SK-N-SH (cell line): ENCODE results near the gene LGI4. TPM values are rescaled to one million over a fixed set of nuclear protein-coding genes. Genes with fewer than 3 reads are reported as not detected.

Source experiments
- CTCF ChIA-PET: fragments of 300-600, 350-600 bp; formaldehyde crosslinking; extraction: SDS; loops from one replicate; lab custom pipeline; 2021; lab: Yijun Ruan, JAX
- POLR2A ChIA-PET: fragments of 350-600 bp; sonication (Branson Sonifier 250); formaldehyde crosslinking; extraction: SDS; loops from one replicate; lab custom pipeline; 2020; ENCODE audit warnings: antibody characterized with exemption, inconsistent platforms; lab: Yijun Ruan, JAX
- DNase-seq: peaks from one replicate; pipeline ENCODE4 v3.0.0; 2012
- H2AFZ ChIP-seq: fragments of 200-600 bp; sonication (generic); 2 replicates; pipeline ENCODE4 v1.8.1; 2016; ENCODE audit warnings: antibody characterized with exemption, mild to moderate bottlenecking, low read depth
- H3F3A ChIP-seq: fragments of 200-600 bp; sonication (generic); replicated peaks from 2 replicates; pipeline ENCODE3; 2016; ENCODE audit warnings: antibody characterized with exemption, mild to moderate bottlenecking; ENCODE audit not compliant: insufficient read depth
- H3K27ac ChIP-seq, 2 experiments: fragments of 200-500 bp in 1 of 2; fragments of 200-600 bp in 1 of 2; sonication (Bioruptor generic) in 1 of 2; sonication (generic), shearing (Covaris generic) in 1 of 2; 2 replicates each; pipeline versions ENCODE4 v1.5.1 to v1.6.1; 2014 to 2016; ENCODE audit warnings: low read depth in 2 of 2, inconsistent platforms in 1 of 2, low read length in 1 of 2, mild to moderate bottlenecking in 1 of 2, mixed read lengths in 1 of 2
- H3K27me3 ChIP-seq: fragments of 200-600 bp; sonication (generic), shearing (Covaris generic); 2 replicates; pipeline ENCODE4 v1.6.1; 2016; ENCODE audit warnings: mixed run types; ENCODE audit not compliant: insufficient read depth
- H3K36me3 ChIP-seq, 2 experiments: fragments of 200-500 bp in 1 of 2; fragments of 200-600 bp in 1 of 2; sonication (Bioruptor generic) in 1 of 2; sonication (generic) in 1 of 2; replicated peaks in 1 of 2; 2 replicates each; pipeline versions ENCODE3 to v1.5.1; 2014 to 2016; ENCODE audit warnings: low read length in 1 of 2, mild to moderate bottlenecking in 1 of 2; ENCODE audit not compliant: insufficient read depth in 2 of 2, control insufficient read depth in 1 of 2
- H3K4me1 ChIP-seq, 2 experiments: fragments of 200-500 bp in 1 of 2; fragments of 200-600 bp in 1 of 2; sonication (Bioruptor generic) in 1 of 2; sonication (generic), shearing (Covaris generic) in 1 of 2; 2 replicates each; pipeline versions ENCODE4 v1.5.1 to v1.6.1; 2014 to 2016; ENCODE audit warnings: low read depth in 1 of 2, low read length in 1 of 2, mixed run types in 1 of 2; ENCODE audit not compliant: insufficient read depth in 2 of 2, control insufficient read depth in 1 of 2
- H3K4me2 ChIP-seq: fragments of 200-600 bp; sonication (generic), shearing (Covaris generic); 2 replicates; pipeline ENCODE4 v1.6.1; 2017; ENCODE audit warnings: mixed run types
- H3K4me3 ChIP-seq, 2 experiments: fragments of 200-500 bp in 1 of 2; fragments of 200-600 bp in 1 of 2; sonication (Bioruptor generic) in 1 of 2; sonication (generic), shearing (Covaris generic) in 1 of 2; 2 replicates each; pipeline versions ENCODE4 v1.5.1 to v1.8.1; 2014 to 2016; ENCODE audit warnings: low read depth in 2 of 2, inconsistent platforms in 1 of 2, low read length in 1 of 2, mild to moderate bottlenecking in 1 of 2, mixed read lengths in 1 of 2, moderate library complexity in 1 of 2
- H3K79me2 ChIP-seq: fragments of 200-600 bp; sonication (generic); 2 replicates; pipeline ENCODE4 v1.8.1; 2017; ENCODE audit warnings: mild to moderate bottlenecking; ENCODE audit not compliant: insufficient read depth
- H3K9ac ChIP-seq: fragments of 200-600 bp; sonication (generic); 2 replicates; pipeline ENCODE4 v1.6.1; 2017; ENCODE audit warnings: mixed run types
- H3K9me2 ChIP-seq: fragments of 200-600 bp; sonication (generic); 2 replicates; pipeline ENCODE4 v1.6.1; 2017; ENCODE audit warnings: mixed run types
- H3K9me3 ChIP-seq: fragments of 200-600 bp; sonication (generic); 2 replicates; pipeline ENCODE4 v1.6.1; 2017; ENCODE audit warnings: mixed run types, mild to moderate bottlenecking, moderate library complexity
- H4K20me1 ChIP-seq: fragments of 200-600 bp; sonication (generic); 2 replicates; pipeline ENCODE4 v1.6.1; 2017; ENCODE audit warnings: mild to moderate bottlenecking, mixed run types; ENCODE audit not compliant: insufficient read depth
- ELF1 ChIP-seq: IDR thresholded peaks from 2 replicates; pipeline ENCODE4 v1.4.0; 2012
- EP300 ChIP-seq, 2 experiments: IDR thresholded peaks; 2 replicates each; pipeline versions ENCODE4 v1.4.0 to v1.6.1; 2012; ENCODE audit warnings: borderline replicate concordance in 1 of 2, low read depth in 1 of 2, low read length in 1 of 2
- FOXJ3 ChIP-seq: sonication (generic); formaldehyde crosslinking; IDR thresholded peaks from 2 replicates; pipeline ENCODE4 v1.5.1; 2020; ENCODE audit warnings: mild to moderate bottlenecking, missing genetic modification reagents
- FOXM1 ChIP-seq: IDR thresholded peaks from 2 replicates; pipeline ENCODE4 v1.4.0; 2012; ENCODE audit warnings: low read depth, mild to moderate bottlenecking
- GABPA ChIP-seq: IDR thresholded peaks from 2 replicates; pipeline ENCODE4 v1.4.0; 2012; ENCODE audit warnings: low read depth, mild to moderate bottlenecking
- GATA2 ChIP-seq: sonication (generic); formaldehyde crosslinking; IDR thresholded peaks from 2 replicates; pipeline ENCODE4 v1.5.0; 2020; ENCODE audit warnings: mild to moderate bottlenecking, missing genetic modification reagents
- JUND ChIP-seq: IDR thresholded peaks from 2 replicates; pipeline ENCODE4 v1.4.0; 2012
- MAX ChIP-seq: IDR thresholded peaks from 2 replicates; pipeline ENCODE4 v1.4.0; 2012; ENCODE audit warnings: low read depth
- MXI1 ChIP-seq: IDR thresholded peaks from 2 replicates; pipeline ENCODE4 v1.6.1; 2012; ENCODE audit warnings: mild to moderate bottlenecking, low read depth, low read length, improper control_type of control experiment
- NFIC ChIP-seq: IDR thresholded peaks from 2 replicates; pipeline ENCODE4 v1.4.0; 2012; ENCODE audit warnings: borderline replicate concordance
- PBX3 ChIP-seq: IDR thresholded peaks from 2 replicates; pipeline ENCODE4; 2012
- POLR2AphosphoS5 ChIP-seq: IDR thresholded peaks from 2 replicates; pipeline ENCODE4 v1.6.1; 2012; ENCODE audit warnings: low read depth, low read length
- RCOR1 ChIP-seq: fragments of 150-350 bp; IDR thresholded peaks from 2 replicates; pipeline ENCODE4 v1.6.1; 2017; ENCODE audit warnings: antibody characterized with exemption, low read length
- RXRA ChIP-seq: IDR thresholded peaks from 2 replicates; pipeline ENCODE4 v1.4.0; 2012; ENCODE audit warnings: low read depth, mild to moderate bottlenecking, borderline replicate concordance
- SMC3 ChIP-seq: IDR thresholded peaks from 2 replicates; pipeline ENCODE4 v1.6.1; 2012; ENCODE audit warnings: low read depth, low read length, improper control_type of control experiment
- TAF1 ChIP-seq: IDR thresholded peaks from 2 replicates; pipeline ENCODE4 v1.6.1; 2012; ENCODE audit warnings: low read depth, mild to moderate bottlenecking, low read length, moderate library complexity, borderline replicate concordance
- TEAD4 ChIP-seq: IDR thresholded peaks from 2 replicates; pipeline ENCODE4 v1.4.0; 2012; ENCODE audit warnings: mild to moderate bottlenecking, borderline replicate concordance; ENCODE audit not compliant: insufficient read depth
- YY1 ChIP-seq: IDR thresholded peaks from 2 replicates; pipeline ENCODE4 v1.4.0; 2012; ENCODE audit warnings: low read depth, mild to moderate bottlenecking
- WGBS: methylation state at CpG from one replicate; pipeline ENCODE4 v1.1.6; 2017; ENCODE audit warnings: low lambda C conversion rate; 5-methylcytosine and 5-hydroxymethylcytosine counted together
- polyA plus RNA-seq, 3 experiments: library from polyadenylated mRNA; depleted of rRNA; stranded (reverse); fragments of >200 nt; gene quantifications; 2 replicates each; pipeline ENCODE4 v1.2.3, GENCODE V29; 2012
- TF ChIP-seq, protein P1 (sequence below): IDR thresholded peaks from 2 replicates; pipeline ENCODE4 v1.4.0; 2012; ENCODE audit warnings: low read depth, borderline replicate concordance

LGI4 gene
- polyA plus RNA-seq, 1 of the 3 experiments (the other 2 are of a cell fraction), result 0.05 TPM

- no peaks in the 10 kb centered on the region for H3K9me3 ChIP-seq
- no peaks in the 10 kb centered on the region for H3K36me3 ChIP-seq
- no peak overlapping the region for H3K4me3 ChIP-seq
- H3K79me2 ChIP-seq, result no peaks in the 10 kb centered on the region
- H3K27ac ChIP-seq, result no peak overlapping the region
- no peaks in the 10 kb centered on the region for H3F3A ChIP-seq
- H3K27me3 ChIP-seq, result no peaks in the 10 kb centered on the region
- CTCF ChIA-PET, result interaction anchor here (0.9 to 5.2 kb wide), 8 partner anchors 10 to 70 kb away, joined by 3 to 27 read pairs (median 5); partner anchors contain the start of gene LGI4
- H4K20me1 ChIP-seq, result no peaks in the 10 kb centered on the region
- POLR2A ChIA-PET, result no interaction called here
- H3K4me1 ChIP-seq, result no peaks in the 10 kb centered on the region; a peak in 1 of 4 replicates
- H3K4me2 ChIP-seq, result no peak overlapping the region
- DNase-seq, result no peak
- TF ChIP-seq MAX (no peak), TAF1 (no peak)
- 72% methylated on average over 18 of the region's 21 CpGs for WGBS
- H3K9me2 ChIP-seq, result no peaks in the 10 kb centered on the region
- H3K9ac ChIP-seq, result no peak overlapping the region
- no peak overlapping the region for H2AFZ ChIP-seq
Observed at GRCh38 chr19:35099155-35099896, 35.5 kb downstream of the LGI4 start.

DNA sequence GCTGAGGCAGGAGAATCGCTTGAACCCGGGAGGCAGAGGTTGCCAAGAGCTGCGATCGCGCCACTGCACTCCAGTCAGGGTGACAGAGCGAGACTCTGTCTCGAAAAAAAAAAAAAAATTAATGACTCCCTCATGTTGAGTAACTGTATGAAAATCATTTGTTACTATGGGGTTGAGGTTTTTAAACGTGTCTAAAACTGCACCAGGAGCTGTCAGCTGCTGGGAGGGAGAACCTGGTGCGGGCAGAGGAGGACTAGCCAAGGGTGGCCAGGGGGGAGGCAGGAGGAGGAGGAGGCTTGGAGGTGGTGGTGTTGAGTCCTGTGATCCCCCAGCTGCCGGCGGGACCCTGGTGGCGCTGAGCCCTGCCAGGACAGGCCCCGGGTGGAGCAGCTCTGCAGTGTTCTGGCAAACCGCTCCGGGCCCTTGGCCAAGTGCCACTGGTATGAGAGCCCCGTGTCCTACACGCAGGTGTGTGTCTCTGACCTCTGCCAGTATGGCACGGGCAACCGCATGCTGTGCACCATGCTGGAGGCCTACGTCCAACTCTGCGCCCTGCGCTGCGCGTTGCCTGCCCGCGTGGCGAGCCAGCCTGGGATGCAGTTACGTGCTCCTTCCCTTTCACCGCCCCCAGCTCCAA, 36.3 kb downstream of the LGI4 start:
- no peaks in the 10 kb centered on the region for H3K27me3 ChIP-seq
- no peak overlapping the region for H3K4me2 ChIP-seq
- peaks cover 0 to 8% of the 10 kb centered on the region in 2 experiments; a peak in 1 of 4 replicates for H3K4me1 ChIP-seq
- H3K9me3 ChIP-seq, result no peaks in the 10 kb centered on the region
- ChIA-PET CTCF (interaction anchor here (0.8 to 5.2 kb wide), 7 partner anchors 12 to 69 kb away, joined by 3 to 27 read pairs (median 6); partner anchors contain the start of gene LGI4), POLR2A (no interaction called here)
- no peaks in the 10 kb centered on the region for H3K9me2 ChIP-seq
- H2AFZ ChIP-seq, result no peak overlapping the region
- no peaks in the 10 kb centered on the region for H3K79me2 ChIP-seq
- WGBS, result 76% methylated on average over 23 of the region's 29 CpGs
- DNase-seq, result no peak
- H3K4me3 ChIP-seq, result no peak overlapping the region
- H3K36me3 ChIP-seq, result no peaks in the 10 kb centered on the region
- H3F3A ChIP-seq, result no peaks in the 10 kb centered on the region
- H3K9ac ChIP-seq, result no peak overlapping the region
- no peak overlapping the region for H3K27ac ChIP-seq
- no peaks in the 10 kb centered on the region for H4K20me1 ChIP-seq
- TF ChIP-seq YY1, result no peak
- no peak for TF ChIP-seq PBX3
- TF ChIP-seq RCOR1, result no peak
- no peak for TF ChIP-seq TEAD4
- TF ChIP-seq JUND, result no peak
- TF ChIP-seq FOXJ3 (CRISPR knock-in tag), result no peak
- TF ChIP-seq EP300 (IDR thresholded peaks at IDR 0.05; ENCODE audit: borderline replicate concordance in 1 of 2, low read depth in 1 of 2, low read length in 1 of 2), result no peak
- no peak for TF ChIP-seq NFIC
- TF ChIP-seq, protein P1, sequence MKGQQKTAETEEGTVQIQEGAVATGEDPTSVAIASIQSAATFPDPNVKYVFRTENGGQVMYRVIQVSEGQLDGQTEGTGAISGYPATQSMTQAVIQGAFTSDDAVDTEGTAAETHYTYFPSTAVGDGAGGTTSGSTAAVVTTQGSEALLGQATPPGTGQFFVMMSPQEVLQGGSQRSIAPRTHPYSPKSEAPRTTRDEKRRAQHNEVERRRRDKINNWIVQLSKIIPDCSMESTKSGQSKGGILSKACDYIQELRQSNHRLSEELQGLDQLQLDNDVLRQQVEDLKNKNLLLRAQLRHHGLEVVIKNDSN, result no peak
- no peak for TF ChIP-seq ELF1
- no peak for TF ChIP-seq POLR2AphosphoS5
- TF ChIP-seq GABPA, result no peak
- TF ChIP-seq MXI1, result no peak
- TF ChIP-seq SMC3, result no peak
- no peak for TF ChIP-seq FOXM1
- TF ChIP-seq GATA2 (CRISPR knock-in tag), result no peak
- no peak for TF ChIP-seq RXRA
- TF ChIP-seq, all 33 proteins: peak for 0
